ENCODE data around the gene MATN1.
A peak's percentile ranks its signal among the peaks of the same experiment; 100 is the strongest.

MATN1 gene

DNA sequence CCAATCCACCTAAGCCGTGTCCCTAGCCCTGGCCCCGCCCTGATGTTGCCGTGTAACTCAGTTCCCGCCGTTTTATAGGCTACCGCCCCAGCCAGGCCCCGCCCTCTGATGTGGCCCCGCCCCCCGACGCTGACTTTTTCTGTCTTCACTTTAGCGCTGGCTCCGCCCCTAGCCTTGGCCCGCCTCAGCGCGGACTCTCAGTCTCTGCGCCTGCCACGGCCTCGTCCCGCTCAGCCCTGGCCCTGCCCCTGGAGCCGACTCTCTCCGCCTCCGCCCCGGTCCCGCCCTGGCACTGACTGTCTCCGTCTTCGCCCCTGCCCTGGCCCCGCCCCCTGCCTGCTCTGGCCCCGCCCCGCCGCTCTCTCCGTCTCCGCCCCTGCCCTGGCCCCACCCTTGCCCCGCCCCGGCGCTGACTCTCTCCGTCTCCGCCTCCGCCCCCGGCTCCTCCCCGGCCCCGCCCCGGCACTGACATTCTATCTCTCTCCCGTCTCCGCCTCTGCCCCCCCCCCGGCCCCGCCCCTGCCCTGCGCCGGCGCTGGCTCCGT is 5.2 kb downstream of the MATN1 start:
- peak; percentile 100 for DNase-seq (ENCODE audit: low spot score)

GRCh38 chr1:30716646-30717045 is 6.7 kb downstream of the MATN1 start:
- DNase-seq (ENCODE audit: low spot score) = no peak

- no peak for DNase-seq (ENCODE audit: low spot score)
Measured at GRCh38 chr1:30715886-30716285, 7.5 kb downstream of the MATN1 start.

DNA sequence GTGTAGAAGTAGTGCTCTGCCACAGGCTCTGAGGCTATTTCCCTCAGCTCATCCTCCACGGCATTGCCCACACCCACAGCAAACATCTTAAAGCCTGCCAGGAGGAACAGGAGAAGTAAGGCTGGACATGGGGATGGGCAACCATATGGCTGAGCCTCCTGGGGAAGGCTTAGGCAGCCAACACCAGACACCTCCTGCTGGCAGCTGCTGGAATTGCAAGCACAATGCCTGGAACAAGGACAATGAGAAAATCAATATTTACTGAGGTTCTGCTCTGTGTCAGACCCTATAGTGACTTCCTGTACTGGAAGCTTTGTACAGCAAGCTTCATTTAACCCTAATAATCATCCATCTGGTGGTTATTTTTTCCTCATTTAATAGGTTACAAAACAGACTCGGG is 8.2 kb downstream of the MATN1 start:
- DNase-seq (ENCODE audit: low spot score) = no peak

DNA sequence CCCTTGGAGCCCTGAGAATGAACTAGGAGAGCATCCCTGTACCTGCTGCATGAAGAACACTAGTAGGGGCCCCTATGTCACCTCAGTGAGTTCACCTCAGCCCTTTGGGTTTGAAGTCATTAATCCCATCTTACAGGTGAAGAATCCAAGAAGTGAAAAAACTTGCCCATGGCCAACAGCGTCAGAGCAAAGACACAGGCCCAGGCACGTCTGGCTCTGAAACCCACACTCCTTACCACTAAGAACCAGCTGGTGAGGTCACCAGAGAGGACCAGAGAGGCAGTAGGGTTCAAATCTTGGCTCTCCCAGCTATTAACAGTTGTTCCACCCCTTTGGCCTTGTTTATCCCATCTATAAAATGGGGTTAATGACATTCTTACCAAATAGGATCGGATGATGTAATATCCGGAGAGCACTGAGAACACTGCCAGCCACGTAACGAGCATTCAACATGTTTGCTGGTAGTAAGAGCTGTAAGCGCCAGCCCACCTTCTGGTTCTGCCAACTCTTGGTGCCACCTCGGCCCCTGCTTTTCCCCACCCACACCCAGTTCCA is 8.8 kb downstream of the MATN1 start:
- DNase-seq (ENCODE audit: low spot score) = no peak

- DNase-seq (ENCODE audit: low spot score) = no peak
Measured at GRCh38 chr1:30714025-30714424, 9.4 kb downstream of the MATN1 start.

DNA sequence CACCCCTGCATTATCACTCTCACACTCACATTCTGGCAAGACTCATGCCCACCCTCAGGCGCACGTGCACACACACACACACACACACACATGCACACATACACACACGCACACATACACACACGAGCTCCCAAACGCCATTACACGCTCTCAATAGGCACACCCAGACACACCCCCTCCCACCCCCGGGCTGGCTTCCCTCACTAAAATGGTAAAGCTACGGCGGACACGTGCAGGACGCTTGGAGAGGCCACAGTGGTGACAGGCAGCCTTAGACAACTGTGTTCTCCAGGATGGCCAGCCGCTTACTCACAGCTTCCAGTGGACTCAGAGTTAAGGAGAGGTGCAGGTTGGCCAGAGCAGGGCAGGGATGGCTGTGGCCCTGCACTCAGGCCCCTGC is 10.1 kb downstream of the MATN1 start:
- DNase-seq (ENCODE audit: low spot score) = no peak

DNA sequence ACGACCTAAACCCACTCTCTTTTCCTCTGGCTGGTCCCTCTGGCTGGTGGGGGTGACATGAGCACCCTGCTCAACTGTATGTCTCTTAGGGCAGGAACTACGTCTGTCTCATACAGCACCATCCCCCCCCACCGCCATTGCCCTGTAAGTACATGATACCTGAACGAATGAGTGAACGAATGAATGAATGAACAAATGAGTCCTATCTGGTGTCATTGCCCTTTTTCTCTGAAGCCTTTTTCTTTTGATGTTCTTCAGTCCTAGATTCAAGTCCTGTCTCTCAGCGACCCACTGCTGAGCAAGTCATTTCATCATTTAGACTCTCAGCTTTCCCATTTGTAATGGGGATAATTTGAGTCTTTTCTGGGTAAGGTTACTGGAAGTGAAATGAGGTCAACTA is 10.8 kb downstream of the MATN1 start:
- no peak for DNase-seq (ENCODE audit: low spot score)

DNA sequence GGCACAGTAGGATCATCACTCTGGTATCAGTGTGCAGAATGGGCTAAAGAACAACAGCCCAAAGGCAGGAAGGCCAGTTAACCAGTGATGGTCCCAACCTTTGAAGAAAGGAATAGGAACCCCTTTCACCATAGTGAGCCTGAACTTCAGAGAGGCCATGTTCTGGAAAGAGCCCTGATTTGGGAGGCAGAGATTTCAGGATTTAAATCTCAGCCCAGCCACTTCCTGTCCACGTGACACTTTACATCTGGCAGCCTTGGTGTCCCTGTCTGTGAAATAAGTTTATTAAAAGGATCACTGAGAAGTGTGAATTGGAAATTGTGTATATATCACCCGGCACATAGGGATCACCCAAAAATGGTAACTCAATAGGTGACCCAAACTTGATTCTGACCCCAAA is 13.0 kb downstream of the MATN1 start:
- DNase-seq (ENCODE audit: low spot score) = no peak

- DNase-seq (ENCODE audit: low spot score) = no peak
Measured at GRCh38 chr1:30708361-30708728, 15.0 kb downstream of the MATN1 start.

DNA sequence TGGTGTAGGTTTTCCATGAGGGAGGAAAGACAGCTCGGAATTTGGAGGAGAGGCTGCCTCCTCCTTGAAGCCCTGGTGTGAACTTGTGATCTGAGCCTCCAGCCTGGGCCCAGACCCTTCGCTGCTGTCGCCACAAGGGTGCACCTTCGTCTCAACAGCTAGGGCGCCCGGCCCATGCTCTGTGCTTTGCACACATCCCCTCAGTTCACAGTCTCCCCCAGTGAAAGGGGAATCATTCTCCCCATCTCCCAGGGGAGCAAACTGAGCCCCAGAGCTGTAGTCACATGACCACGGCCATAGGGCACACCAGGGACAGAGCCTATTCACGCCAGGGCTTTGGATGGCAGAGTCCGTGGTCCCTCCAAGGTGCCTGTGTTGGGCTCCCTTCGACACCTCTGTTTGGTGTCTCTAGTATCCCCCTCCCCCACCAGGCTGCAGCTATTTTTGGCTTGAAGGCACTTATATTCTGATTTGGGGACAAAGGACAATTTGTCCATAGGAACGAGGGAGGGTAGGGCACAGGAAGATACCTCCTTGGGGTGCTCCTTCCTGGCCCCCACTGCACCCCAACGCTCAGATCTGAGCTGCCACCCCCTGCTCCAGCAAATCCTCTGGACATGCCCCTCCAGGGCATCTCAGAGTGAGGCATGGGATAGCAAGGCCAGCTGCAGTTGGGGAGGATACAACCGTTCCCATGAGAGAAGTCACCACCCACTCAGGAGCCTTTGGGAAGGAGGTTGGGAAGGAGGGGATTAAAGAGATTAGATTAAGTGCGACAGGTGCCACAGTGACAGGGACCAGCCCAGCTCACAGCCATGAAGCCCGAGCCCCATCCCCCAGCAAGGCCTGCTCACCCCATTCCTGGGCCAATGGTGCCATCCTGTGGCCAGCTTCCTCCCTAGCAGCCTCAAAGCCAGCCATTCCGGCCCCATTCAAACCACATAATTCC is 15.7 kb downstream of the MATN1 start:
- DNase-seq (ENCODE audit: low spot score) = peak; percentile 92

DNA sequence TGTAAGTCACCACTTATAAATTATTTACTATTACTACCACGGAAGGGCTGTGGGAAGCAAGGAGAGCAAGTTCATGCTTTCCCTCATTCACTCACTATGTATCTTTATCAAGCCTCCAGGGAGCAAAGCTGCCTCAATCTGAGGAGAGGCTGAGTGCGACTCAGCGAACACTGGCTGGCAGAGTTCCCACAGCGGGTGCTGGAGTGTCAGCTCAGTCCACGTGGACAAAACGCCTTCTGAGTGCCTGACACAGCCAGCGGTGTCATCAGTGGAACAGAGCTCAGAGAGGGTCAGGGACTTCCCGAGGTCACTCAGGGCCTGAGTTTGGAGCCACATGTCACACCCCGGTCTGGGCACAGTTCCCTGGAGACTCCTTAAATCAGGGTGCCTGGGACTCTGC is 16.9 kb downstream of the MATN1 start:
- peak; percentile 60 for DNase-seq (ENCODE audit: low spot score)

DNA sequence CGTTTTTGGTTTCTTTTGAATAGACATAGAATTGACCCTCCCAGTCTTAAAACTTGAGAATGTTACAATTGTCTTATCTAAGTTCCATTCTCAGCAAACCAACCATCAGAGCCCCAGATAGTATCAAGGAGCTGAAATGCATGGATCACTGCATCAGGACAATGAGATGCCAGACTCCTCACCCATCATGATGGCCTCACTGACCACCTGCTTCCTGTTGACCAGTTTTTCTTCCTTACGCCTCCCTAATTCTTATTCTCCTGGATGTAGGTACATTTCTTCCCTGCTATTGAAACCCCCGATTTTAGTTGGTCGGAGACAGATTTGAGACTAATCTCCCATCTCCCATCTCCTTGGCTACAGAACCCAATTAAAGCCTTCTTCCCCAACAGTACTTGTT is 17.7 kb downstream of the MATN1 start:
- DNase-seq (ENCODE audit: low spot score) = no peak

DNA sequence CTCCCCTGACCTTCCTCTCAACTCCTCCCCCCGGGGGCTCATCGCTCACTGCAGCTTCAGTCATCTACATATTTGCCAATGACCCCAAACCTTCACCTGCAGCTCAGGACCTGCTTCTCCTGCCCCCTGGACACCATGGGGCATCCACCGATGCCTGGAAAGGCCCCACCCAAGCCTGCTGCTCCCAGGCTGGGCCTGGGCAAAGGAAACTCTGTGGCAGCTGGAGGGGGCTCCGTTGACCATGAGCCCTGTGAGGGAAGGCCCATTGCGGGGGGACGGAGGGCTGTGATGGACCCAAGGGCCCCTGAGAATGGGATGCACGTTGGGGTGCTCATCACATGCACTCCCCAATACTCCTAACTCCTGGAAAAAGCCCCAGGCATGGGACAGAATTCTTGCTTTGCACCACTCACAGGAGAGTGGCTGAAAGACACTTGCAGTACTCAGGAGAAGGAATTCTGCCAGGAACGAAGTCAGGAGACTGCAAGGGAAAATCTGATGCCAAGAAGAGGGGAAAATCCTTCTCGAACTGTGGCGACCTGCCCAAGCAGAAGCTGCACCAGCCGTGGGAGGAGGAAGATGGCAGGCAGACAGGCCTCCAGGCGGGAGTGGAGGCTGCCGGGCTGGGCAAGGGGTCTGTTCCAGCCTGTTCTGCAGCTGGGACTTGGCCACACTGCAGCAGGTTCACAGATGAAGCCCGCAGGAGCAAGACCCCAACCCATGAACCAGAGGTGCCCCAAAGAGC is 18.4 kb downstream of the MATN1 start:
- no peak for DNase-seq (ENCODE audit: low spot score)

DNA sequence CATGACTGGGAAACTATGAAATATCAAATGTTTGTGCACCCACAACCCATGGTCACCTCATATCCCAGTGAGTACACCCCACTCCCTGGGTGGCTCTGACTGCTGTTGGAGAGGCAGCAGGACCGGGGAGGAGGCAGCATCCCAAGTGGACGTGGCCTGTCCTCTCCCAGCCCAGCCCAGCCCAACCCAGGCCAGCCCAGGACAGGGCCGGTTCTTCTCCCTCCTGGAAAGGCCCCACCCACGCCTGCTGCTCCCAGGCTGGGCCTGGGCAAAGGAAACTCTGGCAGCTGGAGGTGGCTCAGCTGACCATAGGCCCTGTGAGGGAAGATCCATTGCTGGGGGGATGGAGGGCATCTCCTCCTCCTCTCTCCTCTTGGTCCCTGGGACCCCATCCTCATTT is 19.1 kb downstream of the MATN1 start:
- no peak for DNase-seq (ENCODE audit: low spot score)

GRCh38 chr1:30702823-30703222 is 20.6 kb downstream of the MATN1 start:
- no peak for DNase-seq (ENCODE audit: low spot score)

DNA sequence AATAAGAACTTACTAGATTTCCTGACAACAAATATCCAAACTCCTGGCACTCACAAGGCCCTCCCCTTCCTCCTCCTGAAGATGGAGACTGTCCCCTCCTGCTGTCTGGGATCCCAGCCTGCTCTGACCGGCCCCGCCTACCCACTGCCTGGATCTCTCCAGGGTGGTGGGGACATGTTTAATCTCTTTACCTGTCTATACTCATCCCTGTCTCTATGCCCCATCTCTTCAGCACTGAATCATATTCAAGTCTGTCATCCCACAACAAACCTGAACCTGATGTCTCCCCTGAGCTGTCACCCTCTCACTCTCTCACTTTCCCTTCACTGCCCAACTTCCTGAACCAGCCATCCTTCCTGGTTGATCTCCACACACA is 22.1 kb downstream of the MATN1 start:
- no peak for DNase-seq (ENCODE audit: low spot score)

DNA sequence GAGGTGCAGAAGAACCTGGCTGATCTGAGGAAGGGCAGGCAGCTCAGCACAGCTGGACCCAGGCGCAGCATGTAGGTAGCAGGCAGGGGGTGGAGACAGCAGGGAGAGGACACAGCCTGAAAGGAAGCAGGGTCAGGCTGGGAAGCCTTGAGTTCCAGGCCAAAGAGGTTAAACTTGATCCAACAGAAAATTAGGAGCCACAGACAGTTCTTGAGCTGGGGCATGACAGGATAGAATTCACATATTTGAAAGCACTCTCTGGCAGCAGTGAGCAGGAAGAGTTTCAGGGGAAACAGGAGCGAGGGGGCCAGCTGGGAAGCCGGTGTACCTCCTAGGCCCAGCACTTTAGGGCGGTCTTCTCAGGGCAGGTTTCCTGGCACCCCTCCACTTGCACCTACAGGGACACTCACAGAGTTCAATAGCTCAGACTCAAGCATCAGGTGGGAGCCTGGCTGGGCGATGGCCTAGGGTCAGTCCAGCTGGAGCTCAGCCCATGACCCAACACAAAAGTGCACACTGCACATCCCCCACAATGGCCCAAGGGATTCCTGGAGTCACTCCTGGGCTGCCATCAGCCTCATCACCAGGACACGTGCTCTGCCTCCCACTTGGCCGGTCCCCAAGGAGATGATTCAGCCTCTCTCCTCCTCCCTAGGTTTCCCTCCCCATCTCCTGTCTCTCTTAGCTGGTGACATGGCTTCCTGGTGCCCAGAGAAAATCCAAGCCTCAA is 22.7 kb downstream of the MATN1 start:
- peak; percentile 25 for DNase-seq (ENCODE audit: low spot score)

GRCh38 chr1:30699762-30700161 is 23.6 kb downstream of the MATN1 start:
- no peak for DNase-seq (ENCODE audit: low spot score)

GRCh38 chr1:30698401-30698981 is 24.9 kb downstream of the MATN1 start:
- DNase-seq (ENCODE audit: low spot score) = no peak

DNA sequence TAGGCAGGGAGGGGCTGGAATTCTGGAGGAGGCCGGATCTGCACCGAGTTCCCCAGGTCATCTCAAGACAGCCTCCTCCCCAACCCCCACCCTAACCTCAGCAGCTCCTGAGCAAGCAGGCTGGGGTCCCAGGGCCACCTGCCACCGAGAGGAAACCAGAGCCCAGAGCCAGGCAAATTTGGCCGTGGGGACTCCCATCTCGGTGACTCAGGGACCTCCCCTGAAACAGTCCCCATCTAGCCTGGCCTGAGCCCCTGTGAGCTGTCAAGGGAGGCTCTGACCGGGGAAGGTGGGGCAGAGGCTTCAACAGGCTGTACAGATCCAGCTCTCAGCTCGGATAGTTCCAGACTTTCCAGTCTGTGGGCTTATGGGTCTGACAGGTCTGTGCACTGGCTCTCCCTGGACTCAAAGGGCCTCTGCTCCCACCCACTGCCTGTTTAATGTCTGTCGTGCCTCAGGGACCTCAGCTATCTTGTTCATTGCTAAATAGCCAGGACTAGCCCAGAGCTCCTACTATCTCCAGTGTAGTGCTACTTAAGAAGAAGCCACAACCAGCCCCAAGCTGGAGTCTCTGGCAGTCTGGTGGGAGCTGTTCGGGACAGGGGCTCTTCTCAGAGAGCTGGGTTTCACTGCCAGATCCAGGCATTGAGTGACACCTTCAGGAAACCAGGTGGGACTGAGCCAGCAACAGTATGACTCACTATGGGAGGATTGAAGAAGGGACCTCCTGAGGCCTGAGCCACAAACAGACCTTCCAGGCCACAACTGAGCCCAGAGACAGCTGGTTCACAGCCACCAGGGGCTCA is 25.6 kb downstream of the MATN1 start:
- no peak for DNase-seq (ENCODE audit: low spot score)

All from Ammon's horn (tissue), 1 donor.